H9 (cell line): Measurements from ENCODE around the gene C7. TPM values are rescaled to one million over a fixed set of nuclear protein-coding genes. Genes with fewer than 3 reads are reported as not detected.

Source experiments
- DNase-seq: peaks from one replicate; pipeline ENCODE4 v3.0.0-alpha.2; 2017
- H2AFZ ChIP-seq: one replicate; pipeline ENCODE4 v1.6.1; 2013; ENCODE audit warnings: mild to moderate bottlenecking, low read length, control low read depth, moderate library complexity
- H2AK5ac ChIP-seq: 2 replicates; pipeline ENCODE4 v1.6.1; 2013; ENCODE audit warnings: low read length, control low read depth, mixed read lengths; ENCODE audit not compliant: insufficient read length
- H2BK120ac ChIP-seq: one replicate; pipeline ENCODE4 v1.6.1; 2013; ENCODE audit warnings: low read depth, mild to moderate bottlenecking, low read length, control low read depth, inconsistent platforms; ENCODE audit not compliant: poor library complexity, severe bottlenecking
- H2BK12ac ChIP-seq: 2 replicates; pipeline ENCODE4 v1.6.1; 2013; ENCODE audit warnings: low read length, control low read depth, mixed read lengths, low read depth; ENCODE audit not compliant: insufficient read length
- H2BK15ac ChIP-seq: 2 replicates; pipeline ENCODE4 v1.6.1; 2013; ENCODE audit warnings: low read depth, low read length, control low read depth
- H2BK20ac ChIP-seq: one replicate; pipeline ENCODE4 v1.6.1; 2013; ENCODE audit warnings: low read depth, mild to moderate bottlenecking, low read length, control low read depth, inconsistent platforms; ENCODE audit not compliant: poor library complexity, severe bottlenecking
- H2BK5ac ChIP-seq: 2 replicates; pipeline ENCODE4 v1.6.1; 2013; ENCODE audit warnings: low read length, control low read depth, mixed read lengths; ENCODE audit not compliant: insufficient read length
- H3K14ac ChIP-seq: 2 replicates; pipeline ENCODE4 v1.6.1; 2013; ENCODE audit warnings: low read length, control low read depth; ENCODE audit not compliant: insufficient read depth
- H3K18ac ChIP-seq: 2 replicates; pipeline ENCODE4 v1.6.1; 2013; ENCODE audit warnings: low read depth, mild to moderate bottlenecking, mixed read lengths, low read length, control low read depth; ENCODE audit not compliant: insufficient read length
- H3K23ac ChIP-seq: 2 replicates; pipeline ENCODE4 v1.6.1; 2013; ENCODE audit warnings: low read length, control low read depth, mixed read lengths, low read depth; ENCODE audit not compliant: insufficient read length
- H3K23me2 ChIP-seq: 2 replicates; pipeline ENCODE4 v1.6.1; 2013; ENCODE audit warnings: low read depth, mild to moderate bottlenecking, mixed read lengths, low read length, control low read depth; ENCODE audit not compliant: insufficient read length, poor library complexity, severe bottlenecking
- H3K27ac ChIP-seq: 2 replicates; pipeline ENCODE4 v1.5.1; 2013; ENCODE audit warnings: low read length, control low read depth, mixed read lengths, low read depth; ENCODE audit not compliant: insufficient read length
- H3K27me3 ChIP-seq: 2 replicates; pipeline ENCODE4 v1.6.1; 2013; ENCODE audit warnings: low read length, control low read depth, inconsistent platforms; ENCODE audit not compliant: insufficient read depth
- H3K4ac ChIP-seq: 2 replicates; pipeline ENCODE4 v1.6.1; 2013; ENCODE audit warnings: low read depth, mild to moderate bottlenecking, control low read depth, inconsistent platforms, low read length, moderate library complexity
- H3K4me1 ChIP-seq: 2 replicates; pipeline ENCODE4 v1.6.1; 2013; ENCODE audit warnings: low read length, control low read depth, inconsistent platforms; ENCODE audit not compliant: insufficient read depth
- H3K4me2 ChIP-seq: 2 replicates; pipeline ENCODE4 v1.6.1; 2013; ENCODE audit warnings: low read length, control low read depth, mixed read lengths; ENCODE audit not compliant: insufficient read length, insufficient read depth
- H3K56ac ChIP-seq: 2 replicates; pipeline ENCODE4 v1.6.1; 2013; ENCODE audit warnings: low read depth, mild to moderate bottlenecking, mixed read lengths, low read length, control low read depth; ENCODE audit not compliant: insufficient read length
- H3K79me1 ChIP-seq: 2 replicates; pipeline ENCODE4 v1.6.1; 2013; ENCODE audit warnings: low read depth, mild to moderate bottlenecking, moderate library complexity, low read length, control low read depth, inconsistent platforms; ENCODE audit not compliant: insufficient read depth, poor library complexity, severe bottlenecking
- H3K79me2 ChIP-seq: 2 replicates; pipeline ENCODE4 v1.6.1; 2013; ENCODE audit warnings: low read length, control low read depth, inconsistent platforms; ENCODE audit not compliant: insufficient read depth
- H3K9ac ChIP-seq: 2 replicates; pipeline ENCODE4 v1.6.1; 2013; ENCODE audit warnings: low read length, control low read depth, mixed read lengths; ENCODE audit not compliant: insufficient read length; ENCODE audit errors: extremely low read depth
- H3K9me3 ChIP-seq: one replicate; pipeline ENCODE4 v1.6.1; 2013; ENCODE audit warnings: low read depth, low read length, inconsistent platforms; ENCODE audit not compliant: control insufficient read depth
- H3T11ph ChIP-seq: one replicate; pipeline ENCODE4 v1.6.1; 2013; ENCODE audit warnings: mild to moderate bottlenecking, low read length, control low read depth, inconsistent platforms
- H4K20me1 ChIP-seq: one replicate; pipeline ENCODE4 v1.6.1; 2013; ENCODE audit not compliant: control insufficient read depth, insufficient read length, insufficient read depth
- H4K5ac ChIP-seq: 2 replicates; pipeline ENCODE4 v1.6.1; 2013; ENCODE audit warnings: low read depth, mild to moderate bottlenecking, mixed read lengths, low read length, control low read depth; ENCODE audit not compliant: insufficient read length
- H4K8ac ChIP-seq: replicated peaks from 2 replicates; pipeline ENCODE4 v1.6.1; 2013; ENCODE audit warnings: low read length, control low read depth, mixed read lengths, low read depth; ENCODE audit not compliant: insufficient read length
- H4K91ac ChIP-seq: 2 replicates; pipeline ENCODE4 v1.6.1; 2013; ENCODE audit warnings: low read depth, mild to moderate bottlenecking, moderate library complexity, mixed read lengths, low read length, control low read depth; ENCODE audit not compliant: insufficient read length
- H3K27ac Mint-ChIP-seq, 3 experiments: 2 replicates in 2 of 3; 3 replicates in 1 of 3; pipeline ENCODE4 v1.8.0; 2020 to 2021; ENCODE audit warnings: mixed read lengths in 3 of 3, mild to moderate bottlenecking in 1 of 3, moderate library complexity in 1 of 3
- H3K27me3 Mint-ChIP-seq: 2 replicates; pipeline ENCODE4 v1.8.0; 2021; ENCODE audit warnings: low read depth, mild to moderate bottlenecking, moderate library complexity, mixed read lengths
- H3K36me3 Mint-ChIP-seq, 3 experiments: 2 replicates in 2 of 3; 3 replicates in 1 of 3; pipeline ENCODE4 v1.8.0; 2020 to 2021; ENCODE audit warnings: low read depth in 3 of 3, mixed read lengths in 3 of 3; ENCODE audit not compliant: insufficient read depth in 1 of 3
- H3K4me1 Mint-ChIP-seq, 2 experiments: 2 replicates each; pipeline ENCODE4 v1.8.0; 2020; ENCODE audit warnings: mixed read lengths in 2 of 2
- H3K4me3 Mint-ChIP-seq, 2 experiments: 2 replicates in 1 of 2; 3 replicates in 1 of 2; pipeline ENCODE4 v1.8.0; 2020 to 2021; ENCODE audit warnings: mild to moderate bottlenecking in 2 of 2, mixed read lengths in 2 of 2, moderate library complexity in 1 of 2
- H3K9me3 Mint-ChIP-seq, 2 experiments: 2 replicates in 1 of 2; 3 replicates in 1 of 2; pipeline ENCODE4 v1.8.0; 2020; ENCODE audit warnings: mild to moderate bottlenecking in 2 of 2, mixed read lengths in 2 of 2, moderate library complexity in 1 of 2
- WGBS: extraction: QIAGEN DNeasy Blood & Tissue Kit; methylation state at CpG from one replicate; pipeline ENCODE4 v1.1.7; 2013; ENCODE audit warnings: missing lambda C conversion rate, low lambda C conversion rate, mixed read lengths; ENCODE audit not compliant: insufficient read length; ENCODE audit errors: extremely low coverage; 5-methylcytosine and 5-hydroxymethylcytosine counted together
- total RNA-seq: library from RNA; stranded (reverse); gene quantifications from 2 replicates; pipeline ENCODE4 v1.2.1, GENCODE V29; 2021
- TF ChIP-seq, protein P1 (sequence below): fragments of 200-600 bp; sonication (generic); conservative IDR thresholded peaks from 3 replicates; pipeline ENCODE4 v1.8.0; 2021; ENCODE audit warnings: antibody characterized with exemption, mild to moderate bottlenecking

Gene C7
- total RNA-seq, 1 experiment from 2014 or later, result 0.52 TPM

DNA sequence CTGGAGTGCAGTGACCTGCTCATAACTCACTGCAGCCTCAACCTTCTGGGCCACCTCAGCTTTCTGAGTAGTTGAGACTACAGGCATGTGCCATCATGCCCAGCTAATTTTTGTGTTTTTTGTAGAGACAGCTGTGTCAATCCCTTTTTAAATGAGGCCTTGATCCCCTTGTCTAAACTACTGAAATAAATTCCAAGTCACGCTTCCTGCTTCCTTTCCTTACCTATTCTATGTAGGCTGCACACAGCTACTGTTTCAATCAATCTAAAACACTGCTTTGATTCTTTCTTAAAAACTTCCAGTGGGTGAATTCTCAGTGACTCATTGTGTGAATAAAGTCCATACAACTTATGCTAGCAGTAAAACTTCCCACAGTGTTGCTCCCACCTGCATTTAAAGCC is 2.9 kb upstream of the C7 start:
- no peak overlapping the region for H3K14ac ChIP-seq
- H3K4me1 ChIP-seq, result no peaks in the 10 kb centered on the region
- no peak overlapping the region for H2AK5ac ChIP-seq
- H2AFZ ChIP-seq, result no peak overlapping the region
- TF ChIP-seq, protein P1, sequence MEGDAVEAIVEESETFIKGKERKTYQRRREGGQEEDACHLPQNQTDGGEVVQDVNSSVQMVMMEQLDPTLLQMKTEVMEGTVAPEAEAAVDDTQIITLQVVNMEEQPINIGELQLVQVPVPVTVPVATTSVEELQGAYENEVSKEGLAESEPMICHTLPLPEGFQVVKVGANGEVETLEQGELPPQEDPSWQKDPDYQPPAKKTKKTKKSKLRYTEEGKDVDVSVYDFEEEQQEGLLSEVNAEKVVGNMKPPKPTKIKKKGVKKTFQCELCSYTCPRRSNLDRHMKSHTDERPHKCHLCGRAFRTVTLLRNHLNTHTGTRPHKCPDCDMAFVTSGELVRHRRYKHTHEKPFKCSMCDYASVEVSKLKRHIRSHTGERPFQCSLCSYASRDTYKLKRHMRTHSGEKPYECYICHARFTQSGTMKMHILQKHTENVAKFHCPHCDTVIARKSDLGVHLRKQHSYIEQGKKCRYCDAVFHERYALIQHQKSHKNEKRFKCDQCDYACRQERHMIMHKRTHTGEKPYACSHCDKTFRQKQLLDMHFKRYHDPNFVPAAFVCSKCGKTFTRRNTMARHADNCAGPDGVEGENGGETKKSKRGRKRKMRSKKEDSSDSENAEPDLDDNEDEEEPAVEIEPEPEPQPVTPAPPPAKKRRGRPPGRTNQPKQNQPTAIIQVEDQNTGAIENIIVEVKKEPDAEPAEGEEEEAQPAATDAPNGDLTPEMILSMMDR, result no peak
- H3K9me3 Mint-ChIP-seq, result no peaks in the 10 kb centered on the region; a peak in 1 of 5 replicates
- no peak overlapping the region for H2BK15ac ChIP-seq
- no peak overlapping the region for H4K8ac ChIP-seq
- WGBS, result no CpG with 5 or more reads among the region's 1 CpG
- H4K20me1 ChIP-seq, result no peaks in the 10 kb centered on the region
- no peak overlapping the region for H2BK120ac ChIP-seq
- no peak overlapping the region for H3K23ac ChIP-seq
- H4K5ac ChIP-seq, result no peak overlapping the region
- H3K23me2 ChIP-seq, result no peaks in the 10 kb centered on the region
- H2BK5ac ChIP-seq, result no peak overlapping the region
- H3K18ac ChIP-seq, result no peak overlapping the region
- no peaks in the 10 kb centered on the region for H3K27me3 Mint-ChIP-seq
- no peaks in the 10 kb centered on the region for H3K36me3 Mint-ChIP-seq
- no peaks in the 10 kb centered on the region for H3K79me2 ChIP-seq
- no peaks in the 10 kb centered on the region for H3K9me3 ChIP-seq
- H3K79me1 ChIP-seq, result no peaks in the 10 kb centered on the region
- DNase-seq, result no peak
- no peak overlapping the region for H3K4ac ChIP-seq
- H3K27me3 ChIP-seq, result no peaks in the 10 kb centered on the region
- H3K4me3 Mint-ChIP-seq, result no peak overlapping the region
- no peak overlapping the region for H3K27ac Mint-ChIP-seq
- no peak overlapping the region for H3T11ph ChIP-seq
- H3K4me1 Mint-ChIP-seq, result peaks cover 8 to 16% of the 10 kb centered on the region in 2 experiments
- H3K56ac ChIP-seq, result no peak overlapping the region
- H3K27ac ChIP-seq, result no peak overlapping the region
- no peak overlapping the region for H2BK20ac ChIP-seq
- H3K4me2 ChIP-seq, result no peak overlapping the region
- no peak overlapping the region for H2BK12ac ChIP-seq
- H3K9ac ChIP-seq, result no peak overlapping the region
- H4K91ac ChIP-seq, result no peak overlapping the region
